WTC11 (cell line): ENCODE data around the gene FASTKD2. TPM values are rescaled to one million over a fixed set of nuclear protein-coding genes. Genes with fewer than 3 reads are reported as not detected.

ENCODE experiments used
- ATAC-seq: fragments of 200-7000 bp; cut with Tn5 transposase; 2 replicates; pipeline ENCODE4 v1.10.0; 2021; ENCODE audit warnings: mild to moderate bottlenecking, moderate library complexity
- Bru-seq: library from RNA; stranded (reverse); fragments of 400-500 nt; gene quantifications from one replicate; lab custom pipeline; 2021; lab: Mats Ljungman, UMichigan
- CTCF ChIA-PET: fragments of 300-600 bp; sonication (Branson Sonifier 250); formaldehyde crosslinking; loops from one replicate; lab custom pipeline; 2021; ENCODE audit warnings: antibody characterized with exemption; lab: Charles Lee
- POLR2A ChIA-PET: fragments of 350-600 bp; sonication (Branson Sonifier 250); formaldehyde crosslinking; loops from one replicate; lab custom pipeline; 2021; ENCODE audit warnings: antibody characterized with exemption; lab: Charles Lee
- DNase-seq: peaks from one replicate; pipeline ENCODE4 v3.0.0; 2021; ENCODE audit warnings: low spot score
- H3K27ac Mint-ChIP-seq: 2 replicates; pipeline ENCODE4 v1.8.0; 2021; ENCODE audit warnings: mixed read lengths
- H3K27me3 Mint-ChIP-seq: 2 replicates; pipeline ENCODE4 v1.8.0; 2021; ENCODE audit warnings: low read depth, mild to moderate bottlenecking, moderate library complexity, mixed read lengths
- H3K36me3 Mint-ChIP-seq: 2 replicates; pipeline ENCODE4 v1.8.0; 2021; ENCODE audit warnings: mixed read lengths
- H3K4me1 Mint-ChIP-seq: 2 replicates; pipeline ENCODE4 v1.8.0; 2022; ENCODE audit warnings: mixed read lengths
- H3K4me3 Mint-ChIP-seq: 2 replicates; pipeline ENCODE4 v1.8.0; 2021; ENCODE audit warnings: mild to moderate bottlenecking, moderate library complexity, mixed read lengths
- H3K9me3 Mint-ChIP-seq: 2 replicates; pipeline ENCODE4 v1.8.0; 2021; ENCODE audit warnings: mixed read lengths
- AR ChIP-seq: fragments of 250-450 bp; sonication (Bioruptor Pico); IDR thresholded peaks from 2 replicates; pipeline ENCODE4 v1.9.0; 2021; ENCODE audit warnings: mild to moderate bottlenecking
- ATF1 ChIP-seq: sonication (generic); formaldehyde crosslinking; IDR thresholded peaks from 2 replicates; pipeline ENCODE4 v1.8.1; 2023; ENCODE audit warnings: mild to moderate bottlenecking, moderate library complexity, missing genetic modification reagents
- CBFB ChIP-seq: sonication (generic); formaldehyde crosslinking; IDR thresholded peaks from 2 replicates; pipeline ENCODE4 v1.8.1; 2022; ENCODE audit warnings: mild to moderate bottlenecking, low read depth, missing genetic modification reagents
- CTCF ChIP-seq: fragments of 200-600 bp; IDR thresholded peaks from 2 replicates; pipeline ENCODE4 v1.8.0; 2022; ENCODE audit warnings: antibody characterized with exemption
- ERG ChIP-seq: fragments of 250-450 bp; sonication (Bioruptor Pico); IDR thresholded peaks from 2 replicates; pipeline ENCODE4 v1.8.0; 2021; ENCODE audit warnings: mild to moderate bottlenecking
- FOXK1 ChIP-seq: sonication (generic); formaldehyde crosslinking; IDR thresholded peaks from 2 replicates; pipeline ENCODE4 v1.8.0; 2022; ENCODE audit warnings: mild to moderate bottlenecking, moderate library complexity, missing genetic modification reagents
- FOXP4 ChIP-seq: sonication (generic); formaldehyde crosslinking; IDR thresholded peaks from 2 replicates; pipeline ENCODE4 v1.8.0; 2022; ENCODE audit warnings: mild to moderate bottlenecking, missing genetic modification reagents
- GABPB1 ChIP-seq: sonication (generic); formaldehyde crosslinking; IDR thresholded peaks from 2 replicates; pipeline ENCODE4 v1.8.1; 2023; ENCODE audit warnings: mild to moderate bottlenecking, missing genetic modification reagents
- GRHL2 ChIP-seq: fragments of 250-450 bp; sonication (Bioruptor Pico); IDR thresholded peaks from 2 replicates; pipeline ENCODE4 v1.8.0; 2022; ENCODE audit warnings: mild to moderate bottlenecking, moderate library complexity; ENCODE audit not compliant: insufficient replicate concordance, severe bottlenecking
- MAX ChIP-seq: sonication (generic); formaldehyde crosslinking; IDR thresholded peaks from 2 replicates; pipeline ENCODE4 v1.8.0; 2022; ENCODE audit warnings: mild to moderate bottlenecking, missing genetic modification reagents
- MLX ChIP-seq: sonication (generic); formaldehyde crosslinking; IDR thresholded peaks from 2 replicates; pipeline ENCODE4 v1.8.1; 2023; ENCODE audit warnings: mild to moderate bottlenecking, missing genetic modification reagents, moderate library complexity
- NR2C2 ChIP-seq: sonication (generic); formaldehyde crosslinking; IDR thresholded peaks from 2 replicates; pipeline ENCODE4 v1.8.0; 2022; ENCODE audit warnings: mild to moderate bottlenecking, missing genetic modification reagents
- RORB ChIP-seq: fragments of 250-450 bp; sonication (Bioruptor Pico); IDR thresholded peaks from 2 replicates; pipeline ENCODE4 v1.9.0; 2021; ENCODE audit warnings: mild to moderate bottlenecking
- SMAD3 ChIP-seq: sonication (generic); formaldehyde crosslinking; IDR thresholded peaks from 2 replicates; pipeline ENCODE4 v1.8.0; 2022; ENCODE audit warnings: missing genetic modification reagents, mild to moderate bottlenecking, borderline replicate concordance
- SP1 ChIP-seq: sonication (generic); formaldehyde crosslinking; conservative IDR thresholded peaks from 2 replicates; pipeline ENCODE4 v1.8.1; 2022; ENCODE audit warnings: missing genetic modification reagents
- USF1 ChIP-seq: sonication (generic); formaldehyde crosslinking; IDR thresholded peaks from 2 replicates; pipeline ENCODE4 v1.8.0; 2022; ENCODE audit warnings: mild to moderate bottlenecking, missing genetic modification reagents
- ZBTB21 ChIP-seq: sonication (generic); formaldehyde crosslinking; IDR thresholded peaks from 2 replicates; pipeline ENCODE4 v1.8.1; 2023; ENCODE audit warnings: mild to moderate bottlenecking, missing genetic modification reagents, borderline replicate concordance
- ZNF532 ChIP-seq: fragments of 250-450 bp; sonication (Bioruptor Pico); IDR thresholded peaks from 2 replicates; pipeline ENCODE4 v1.9.0; 2021; ENCODE audit warnings: mild to moderate bottlenecking, borderline replicate concordance
- ZNF671 ChIP-seq: fragments of 250-450 bp; sonication (Bioruptor Pico); IDR thresholded peaks from 2 replicates; pipeline ENCODE4 v1.8.0; 2021; ENCODE audit warnings: mild to moderate bottlenecking
- long read RNA-seq, 3 experiments: library from RNA in 1 of 3; library from capped mRNA in 1 of 3; library from polyadenylated mRNA in 1 of 3; unstranded in 2 of 3; stranded (forward) in 1 of 3; transcript quantifications; one replicate each; pipeline ENCODE4 v2.0.0, GENCODE V29; 2021
- total RNA-seq: library from RNA; stranded (reverse); gene quantifications from 3 replicates; pipeline ENCODE4 v1.2.3, GENCODE V29; 2021

FASTKD2 gene
- total RNA-seq (26.2 to 33.7 TPM (median 26.3 TPM) in 3 replicates), Bru-seq, nascent RNA (percentile 88 among the genes with signal in this experiment)
- long read RNA-seq, experiment 1, transcript FASTKD2-201 (12 exons, 3,188 nt) = minor isoform, 86 of 278 reads
- long read RNA-seq, experiment 1, transcript FASTKD2-202 (12 exons, 2,586 nt) = major isoform, 135 of 278 reads
- long read RNA-seq, experiment 1, partial matches to known transcripts = 20 of 278 reads
- long read RNA-seq, experiment 1, other reads (novel, unspliced or antisense) = 34 of 278 reads
- long read RNA-seq, experiment 2, transcript FASTKD2-201 (12 exons, 3,188 nt) = minor isoform, 6 of 54 reads
- long read RNA-seq, experiment 2, transcript FASTKD2-202 (12 exons, 2,586 nt) = major isoform, 12 of 54 reads
- long read RNA-seq, experiment 2, partial matches to known transcripts = 30 of 54 reads
- long read RNA-seq, experiment 2, other reads (novel, unspliced or antisense) = 6 of 54 reads
- long read RNA-seq, experiment 3, transcript FASTKD2-201 (12 exons, 3,188 nt) = minor isoform, 55 of 140 reads
- long read RNA-seq, experiment 3, transcript FASTKD2-202 (12 exons, 2,586 nt) = major isoform, 66 of 140 reads
- long read RNA-seq, experiment 3, partial matches to known transcripts = 8 of 140 reads
- long read RNA-seq, experiment 3, other reads (novel, unspliced or antisense) = 7 of 140 reads

GRCh38 chr2:206765242-206766056, at the start of gene FASTKD2, which contains the start of gene MDH1B:
TSS of gene FASTKD2 (plus strand) at chr2:206765606. CDS start at chr2:206766694, 1,088 bp downstream.
TSS of gene MDH1B (minus strand) at chr2:206765328. CDS start at chr2:206765271, 57 bp downstream.
- peak within 1 kb of the TSS; percentile 95 for H3K27ac Mint-ChIP-seq
- H3K4me1 Mint-ChIP-seq = peaks cover 8% of the 10 kb centered on the region
- TF ChIP-seq USF1 (CRISPR knock-in tag) (peak; percentile 38; the same call in 1 of the 2 replicates), ERG (CRISPR knock-in tag) (no peak), SP1 (CRISPR knock-in tag) (no peak), CTCF (no peak), MLX (CRISPR knock-in tag) (no peak), ZNF532 (CRISPR knock-in tag) (0 out of 2 replicates have a peak, but pooled peaks have one; percentile 16), ATF1 (no peak), MAX (CRISPR knock-in tag) (peak; percentile 58), FOXP4 (CRISPR knock-in tag) (no peak), ZBTB21 (CRISPR knock-in tag) (no peak), GRHL2 (CRISPR knock-in tag) (no peak), NR2C2 (CRISPR knock-in tag) (no peak), RORB (CRISPR knock-in tag) (no peak), CBFB (0 out of 2 replicates have a peak, but pooled peaks have one; percentile 54), GABPB1 (peak; percentile 45; the same call in 1 of the 2 replicates), AR (no peak), ZNF671 (CRISPR knock-in tag) (no peak), FOXK1 (CRISPR knock-in tag) (no peak), SMAD3 (CRISPR knock-in tag) (no peak)

More at GRCh38 chr2:206765242-206766056, at the start of gene FASTKD2, which contains the start of gene MDH1B:
- Mint-ChIP-seq H3K36me3 (peaks cover 22% of the 10 kb centered on the region), H3K9me3 (no peaks in the 10 kb centered on the region), H3K4me3 (peak within 1 kb of the TSS; percentile 95), H3K27me3 (no peaks in the 10 kb centered on the region)
- ATAC-seq (peak; percentile 95), DNase-seq (peak; percentile 78)
- ChIA-PET CTCF (interaction anchor here (0.7 to 1.6 kb wide), 2 partner anchors 206 to 694 kb away, joined by 4 to 5 read pairs; no protein-coding TSS in a partner anchor), POLR2A (interaction anchor here (0.5 kb wide), 1 partner anchor 924 kb away, joined by 6 read pairs; no protein-coding TSS in a partner anchor)
